GM12878 (cell line): Measurements from ENCODE around the gene VLDLR. TPM values are rescaled to one million over a fixed set of nuclear protein-coding genes. Genes with fewer than 3 reads are reported as not detected.

Experiments
- ATAC-seq: fragments of 200-7000 bp; cut with Tn5 transposase; 3 replicates; pipeline ENCODE4 v1.9.1; 2020; ENCODE audit warnings: mild to moderate bottlenecking, moderate library complexity
- BruUV-seq: library from RNA; stranded (reverse); fragments of 400-500 nt; replicated peaks from 2 replicates; lab custom pipeline; 2021; lab: Mats Ljungman, UMichigan
- CTCF ChIA-PET: fragments of 300-600 bp; sonication (Branson Sonifier 250); formaldehyde crosslinking; extraction: SDS; loops from one replicate; lab custom pipeline; 2021; ENCODE audit warnings: inconsistent platforms; lab: Yijun Ruan, JAX
- POLR2A ChIA-PET: fragments of 350-600 bp; formaldehyde crosslinking; extraction: SDS; loops from one replicate; lab custom pipeline; 2021; ENCODE audit warnings: inconsistent platforms; lab: Charles Lee
- RAD21 ChIA-PET: fragments of 300-600 bp; sonication (Branson Sonifier 250); formaldehyde crosslinking; loops from one replicate; lab custom pipeline; 2023; ENCODE audit warnings: antibody characterized with exemption; ENCODE audit not compliant: unreplicated experiment; lab: Charles Lee
- SMC1A ChIA-PET: fragments of 300-600 bp; sonication (Branson Sonifier 250); formaldehyde crosslinking; loops from one replicate; lab custom pipeline; 2023; ENCODE audit not compliant: unreplicated experiment, uncharacterized antibody; lab: Charles Lee
- DNase-seq: peaks from one replicate; pipeline ENCODE4 v3.0.0-alpha.2; 2011; ENCODE audit warnings: low read depth, low spot score
- FAIRE-seq: peaks from 3 replicates; lab custom pipeline; 2011; peaks lifted over from hg19 to GRCh38; lab: Jason Lieb, UNC
- H2AFZ ChIP-seq: 2 replicates; pipeline ENCODE4 v1.6.0; 2011; ENCODE audit warnings: low read depth, low read length, control low read depth; ENCODE audit not compliant: control insufficient read depth
- H3K27ac ChIP-seq: 2 replicates; pipeline ENCODE4 v1.5.1; 2011; ENCODE audit warnings: control low read depth; ENCODE audit not compliant: control insufficient read depth, insufficient read depth
- H3K27me3 ChIP-seq, 2 experiments: replicated peaks in 1 of 2; 2 replicates each; pipeline versions ENCODE4 v1.6.0 to v1.6.1; 2011; ENCODE audit warnings: low read length in 1 of 2; ENCODE audit not compliant: control insufficient read depth in 2 of 2, insufficient read depth in 2 of 2
- H3K36me3 ChIP-seq, 2 experiments: 2 replicates each; pipeline ENCODE4 v1.5.1; 2011; ENCODE audit warnings: low read length in 1 of 2; ENCODE audit not compliant: control insufficient read depth in 2 of 2, insufficient read depth in 2 of 2
- H3K4me1 ChIP-seq: 2 replicates; pipeline ENCODE4 v1.6.1; 2011; ENCODE audit warnings: mild to moderate bottlenecking, low read length, moderate library complexity, mixed read lengths; ENCODE audit not compliant: control insufficient read depth, insufficient read depth
- H3K4me2 ChIP-seq: 2 replicates; pipeline ENCODE4 v1.6.0; 2011; ENCODE audit warnings: control low read depth; ENCODE audit not compliant: control insufficient read depth, insufficient read depth
- H3K4me3 ChIP-seq: fragments of 200-600 bp; sonication (generic); 2 replicates; pipeline ENCODE4 v1.5.1; 2016
- H3K79me2 ChIP-seq: 2 replicates; pipeline ENCODE4 v1.6.0; 2011; ENCODE audit warnings: low read length; ENCODE audit not compliant: control insufficient read depth, insufficient read depth
- H3K9ac ChIP-seq: 2 replicates; pipeline ENCODE4 v1.8.0; 2011; ENCODE audit warnings: low read length, control low read depth, mixed read lengths; ENCODE audit not compliant: control insufficient read depth, insufficient read depth
- H3K9me3 ChIP-seq: replicated peaks from 3 replicates; pipeline ENCODE4 v1.5.1; 2011; ENCODE audit warnings: mild to moderate bottlenecking, low read length; ENCODE audit not compliant: control insufficient read depth, insufficient read depth
- H4K20me1 ChIP-seq: 2 replicates; pipeline ENCODE4 v1.6.0; 2011; ENCODE audit not compliant: control insufficient read depth, insufficient read depth
- ASH2L ChIP-seq: fragments of 300-600, 200-600 bp; sonication (generic); IDR thresholded peaks from 2 replicates; pipeline ENCODE4 v1.6.1; 2017; ENCODE audit warnings: low read depth, mild to moderate bottlenecking, borderline replicate concordance
- BMI1 ChIP-seq: fragments of 450-650 bp; IDR thresholded peaks from 2 replicates; pipeline ENCODE4 v1.6.1; 2016; ENCODE audit warnings: mild to moderate bottlenecking, moderate library complexity, borderline replicate concordance
- CEBPZ ChIP-seq: fragments of 150-350 bp; IDR thresholded peaks from 2 replicates; pipeline ENCODE4 v1.6.1; 2016; ENCODE audit warnings: low read depth, low read length
- CHD4 ChIP-seq: fragments of 200-600 bp; sonication (generic); IDR thresholded peaks from 2 replicates; pipeline ENCODE4 v1.6.1; 2016; ENCODE audit warnings: mild to moderate bottlenecking
- GABPA ChIP-seq: IDR thresholded peaks from 2 replicates; pipeline ENCODE4 v1.6.1; 2014; ENCODE audit warnings: antibody characterized with exemption, low read depth, mild to moderate bottlenecking, inconsistent platforms
- MTA3 ChIP-seq: IDR thresholded peaks from 2 replicates; pipeline ENCODE4 v1.6.1; 2012; ENCODE audit warnings: low read length, inconsistent platforms, borderline replicate concordance
- NR2C1 ChIP-seq: fragments of 450-650 bp; IDR thresholded peaks from 2 replicates; pipeline ENCODE4 v1.6.1; 2017; ENCODE audit warnings: antibody characterized with exemption, mild to moderate bottlenecking, moderate library complexity
- PRDM15 ChIP-seq: fragments of 450-650 bp; formaldehyde crosslinking; IDR thresholded peaks from 2 replicates; pipeline ENCODE4 v1.4.0; 2020; ENCODE audit warnings: mild to moderate bottlenecking, moderate library complexity
- RFX5 ChIP-seq: IDR thresholded peaks from 2 replicates; pipeline ENCODE4 v1.6.1; 2011; ENCODE audit warnings: low read depth, low read length, improper control_type of control experiment
- SPI1 ChIP-seq: IDR thresholded peaks from 2 replicates; pipeline ENCODE4 v1.6.1; 2011; ENCODE audit warnings: low read depth, mild to moderate bottlenecking, low read length, moderate library complexity, borderline replicate concordance; ENCODE audit not compliant: insufficient read depth
- SREBF2 ChIP-seq: IDR thresholded peaks from 2 replicates; pipeline ENCODE4 v1.6.1; 2012; ENCODE audit warnings: mild to moderate bottlenecking, low read length
- ZNF24 ChIP-seq: fragments of 450-650 bp; IDR thresholded peaks from 2 replicates; pipeline ENCODE4 v1.6.1; 2017; ENCODE audit warnings: antibody characterized with exemption, mild to moderate bottlenecking
- ZNF687 ChIP-seq: fragments of 450-650 bp; IDR thresholded peaks from 2 replicates; pipeline ENCODE4 v1.6.1; 2017; ENCODE audit warnings: mild to moderate bottlenecking, moderate library complexity
- ZSCAN29 ChIP-seq: fragments of 450-650 bp; IDR thresholded peaks from 2 replicates; pipeline ENCODE4 v1.6.1; 2017; ENCODE audit warnings: mild to moderate bottlenecking, moderate library complexity
- ZZZ3 ChIP-seq: IDR thresholded peaks from 2 replicates; pipeline ENCODE4 v1.6.1; 2011; ENCODE audit warnings: low read depth; ENCODE audit not compliant: control insufficient read depth, insufficient read length
- WGBS: methylation state at CpG from one replicate; pipeline ENCODE4 v1.1.6; 2016; ENCODE audit warnings: low lambda C conversion rate; ENCODE audit not compliant: insufficient replicate concordance, insufficient coverage; ENCODE audit errors: missing lambda C conversion rate; 5-methylcytosine and 5-hydroxymethylcytosine counted together
- in situ Hi-C: fragments of 300-500 bp; cut with MboI; formaldehyde crosslinking; loops from 9 replicates; pipeline ENCODE4 v1.14.3; 2018; ENCODE audit warnings: mixed read lengths
- intact Hi-C: fragments of 100-400 bp; cut with micrococcal nuclease; formaldehyde crosslinking; loops from one replicate; pipeline ENCODE4 v1.14.2; 2022; ENCODE audit not compliant: unreplicated experiment
- polyA plus RNA-seq, 11 experiments: library from polyadenylated mRNA; depleted of rRNA in 4 of 11; unstranded in 6 of 11; stranded (reverse) in 5 of 11; fragments of >200 nt; fragmentation: Nextera tagmentation in 4 of 11; fragmentation: Illumina TruSeq in 1 of 11; extraction: Ambion mirVana in 4 of 11; extraction: Trizol in 1 of 11; gene quantifications; 1 replicate in 1 of 11; 2 replicates in 10 of 11; pipeline versions ENCODE4 v1.2.1 to v1.2.3, GENCODE V29; 2011 to 2016; ENCODE audit warnings: inconsistent platforms in 2 of 11, missing spikeins in 2 of 11, low read depth in 1 of 11
- total RNA-seq, 4 experiments: library from RNA; depleted of rRNA in 3 of 4; stranded (reverse); fragments of >200 nt in 3 of 4; fragmentation: Illumina TruSeq in 1 of 4; extraction: Trizol in 1 of 4; gene quantifications; 2 replicates each; pipeline versions ENCODE4 v1.2.1 to v1.2.3, GENCODE V29; 2013 to 2021

Gene VLDLR
- total and polyA plus RNA-seq, 10 of the 15 experiments (the other 5 are each of a cell fraction or from before 2014, with no cell fraction given): 0.14 to 5.9 (median 0.57) TPM

- FAIRE-seq: no peak
- no peak for ATAC-seq
- peaks cover 0 to 5% of the 10 kb centered on the region in 2 experiments; a peak in 2 of 4 replicates for H3K27me3 ChIP-seq
- no peak for TF ChIP-seq SPI1
- no peak for TF ChIP-seq MTA3
- TF ChIP-seq ZSCAN29: no peak
- no peak for TF ChIP-seq CEBPZ
- TF ChIP-seq PRDM15 (CRISPR knock-in tag): no peak
- no peak for TF ChIP-seq SREBF2
- TF ChIP-seq NR2C1: no peak
- TF ChIP-seq GABPA: no peak
- TF ChIP-seq ZNF687: no peak
- TF ChIP-seq RFX5: no peak
- no peak for TF ChIP-seq ZZZ3
- no peak for TF ChIP-seq ASH2L
- TF ChIP-seq BMI1: no peak
- TF ChIP-seq ZNF24: no peak
- no peak for TF ChIP-seq CHD4
- BruUV-seq: no TSS peak
- 83% methylated on average over 7 of the region's 7 CpGs for WGBS
- no peaks in the 10 kb centered on the region for H3K36me3 ChIP-seq
- no peak overlapping the region for H3K9ac ChIP-seq
- peaks cover 2% of the 10 kb centered on the region; the same call in 1 of the 2 replicates for H3K4me1 ChIP-seq
- H4K20me1 ChIP-seq: no peaks in the 10 kb centered on the region
- no peaks in the 10 kb centered on the region for H3K79me2 ChIP-seq
- POLR2A ChIA-PET: no interaction called here
- H3K4me2 ChIP-seq: no peak overlapping the region
- H3K9me3 ChIP-seq: no peaks in the 10 kb centered on the region
- CTCF ChIA-PET: no interaction called here
- intact Hi-C loops: no loop called here
- H3K27ac ChIP-seq: no peak overlapping the region
- SMC1A ChIA-PET: interaction anchor here (0.7 kb wide), 2 partner anchors 12 to 24 kb away, joined by 3 read pairs; no protein-coding TSS in a partner anchor
- DNase-seq: no peak
- no peak overlapping the region for H3K4me3 ChIP-seq
- in situ Hi-C loops: no loop called here
- RAD21 ChIA-PET: no interaction called here
- H2AFZ ChIP-seq: no peak overlapping the region
Measured at GRCh38 chr9:2615497-2615896, 6.1 kb upstream of the VLDLR start.
